Left ventricle myocardium superior (tissue), 1 donor: ENCODE results near the gene TMOD3. TPM values are rescaled to one million over a fixed set of nuclear protein-coding genes. Genes with fewer than 3 reads are reported as not detected.

Experiments
- ATAC-seq: fragments of 200-7000 bp; cut with Tn5 transposase; one replicate; pipeline ENCODE4 v1.9.1; 2020; ENCODE audit warnings: mild to moderate bottlenecking, moderate library complexity
- DNase-seq: peaks from one replicate; pipeline ENCODE4 v3.0.0-alpha.2; 2020
- intact Hi-C: fragments of 100-400 bp; cut with micrococcal nuclease; formaldehyde crosslinking; loops from one replicate; pipeline ENCODE4 v1.11.0; 2022
- total RNA-seq: library from RNA; stranded (reverse); fragmentation: NEBNext Ultra II Directional; extraction: Animal tissue kit (Norgen Biotek cat#: 25700); gene quantifications from one replicate; pipeline ENCODE4 v1.2.1, GENCODE V29; 2021
- donor health status: DM: no; HTN: yes; CAD: no; lungs with severe emphysema.

Gene TMOD3
- total RNA-seq, 1 donor from 2014 or later = 19.9 TPM

DNA sequence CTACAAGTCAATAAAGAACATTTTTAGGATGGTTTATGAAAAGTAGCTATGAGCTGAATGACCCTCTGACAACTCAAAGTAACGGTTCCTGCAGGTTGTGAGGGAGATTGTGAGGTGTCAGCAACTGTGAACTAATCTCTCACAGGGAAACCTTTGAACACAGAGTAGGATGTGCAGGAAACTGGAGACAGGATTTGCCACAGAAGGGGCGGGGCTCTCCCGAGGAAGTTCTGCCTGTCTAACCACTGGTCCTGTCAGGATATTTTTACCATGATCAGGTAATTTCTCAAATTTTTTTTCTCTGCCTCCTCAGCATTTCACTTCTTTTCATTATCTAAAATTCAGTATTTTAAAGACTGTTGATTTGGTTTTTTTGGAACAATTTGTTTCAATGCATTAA, 108.8 kb downstream of the TMOD3 start:
- no peak for DNase-seq
- ATAC-seq = no peak
- intact Hi-C loops = no loop called here

DNA sequence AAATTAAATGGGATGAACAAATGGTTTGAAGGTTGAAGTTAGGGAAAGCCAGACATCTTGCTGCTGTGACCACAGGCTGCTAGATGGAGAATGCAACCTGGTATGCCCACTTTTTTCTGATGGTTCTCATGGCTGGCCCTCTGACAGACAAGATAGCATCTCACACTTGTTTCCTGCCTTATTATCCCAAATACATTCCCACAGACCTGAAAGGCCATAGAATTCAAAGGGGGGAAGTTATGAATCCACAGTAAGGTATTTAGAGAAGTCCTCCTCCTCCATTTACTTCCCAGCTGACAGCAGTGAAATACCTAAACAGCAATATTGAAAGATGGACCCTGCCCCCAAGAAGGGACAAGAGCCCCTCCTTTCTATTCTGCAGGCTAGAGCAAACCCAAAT, 109.8 kb downstream of the TMOD3 start:
- no peak for ATAC-seq

DNA sequence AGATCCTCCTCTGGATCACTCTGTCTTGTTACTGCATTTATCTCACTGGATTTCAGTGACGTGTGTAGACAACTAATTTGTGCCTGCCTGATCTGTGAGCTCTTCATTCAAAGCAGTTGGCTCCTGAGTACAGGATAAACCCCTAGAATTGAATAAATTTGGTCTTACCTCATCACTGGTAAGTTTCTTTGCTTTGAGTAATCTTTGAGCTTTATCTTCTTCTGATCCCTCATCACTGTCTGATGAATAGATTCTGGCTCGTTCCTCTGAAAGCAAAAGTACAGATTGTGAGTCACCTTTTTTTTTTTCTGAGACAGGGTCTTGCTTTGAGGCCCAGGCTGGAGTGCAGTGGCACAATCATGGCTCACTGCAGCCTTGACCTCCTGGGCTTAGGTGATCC, 117.7 kb downstream of the TMOD3 start:
- DNase-seq (no peak), ATAC-seq (no peak)
- intact Hi-C loops = no loop called here

More for the DNA sequence above, 109.8 kb downstream of the TMOD3 start:
- no peak for DNase-seq
- intact Hi-C loops = no loop called here

DNA sequence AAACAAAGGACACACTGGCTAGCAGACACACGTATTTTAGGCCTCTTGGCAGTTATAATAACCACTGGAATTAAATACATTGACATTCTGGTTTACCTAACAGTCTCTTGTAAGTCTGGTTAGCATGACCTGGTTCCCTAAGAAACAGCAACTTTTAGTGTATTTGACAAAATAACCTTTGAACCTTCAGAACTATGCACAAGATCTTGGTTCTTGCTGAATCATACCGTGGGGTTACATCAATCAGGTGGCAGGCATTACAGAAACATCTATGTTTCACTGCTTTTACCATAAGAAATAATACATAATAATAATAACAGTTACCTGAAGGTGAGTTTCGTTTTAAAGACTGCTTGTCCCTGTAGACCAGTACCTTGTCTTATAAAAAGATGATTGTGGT, 123.4 kb downstream of the TMOD3 start:
- intact Hi-C loops = no loop called here
- ATAC-seq (no peak), DNase-seq (no peak)

DNA sequence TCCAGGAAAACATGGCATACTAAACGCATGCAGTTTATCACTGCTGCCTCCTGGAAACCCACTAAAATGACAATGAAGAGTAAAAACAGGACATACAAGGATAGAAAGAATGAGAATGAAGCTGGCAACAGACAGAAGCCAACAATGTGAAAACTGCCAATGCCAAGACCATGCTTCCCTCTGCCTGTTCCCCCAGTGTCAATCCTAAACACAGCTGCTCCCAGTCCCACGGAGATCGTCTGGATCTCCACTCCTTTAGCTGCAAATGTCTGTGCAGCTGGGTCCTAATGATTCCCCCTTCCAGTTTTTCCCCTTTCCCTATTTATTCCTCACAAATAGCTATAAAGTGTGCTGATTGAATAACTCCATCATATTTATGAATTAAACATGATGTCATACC, 126.1 kb downstream of the TMOD3 start:
- DNase-seq = no peak
- no peak for ATAC-seq
- intact Hi-C loops = no loop called here

Other genes with a start within 250 kb of the TMOD3 start
- 8.7 TPM for gene DMXL2, start 206.9 kb upstream of the TMOD3 start, total RNA-seq
- gene SCG3, start 148.2 kb upstream of the TMOD3 start, total RNA-seq = not detected
- gene LYSMD2, start 92.0 kb upstream of the TMOD3 start, total RNA-seq = 4.7 TPM
- 9.2 TPM for gene TMOD2, start 78.1 kb upstream of the TMOD3 start, total RNA-seq
- gene LEO1, start 142.1 kb downstream of the TMOD3 start, total RNA-seq = 9.0 TPM
- 17.9 TPM for gene MAPK6, start 189.6 kb downstream of the TMOD3 start, total RNA-seq